OCI-LY7 (cell line): ENCODE results near the gene CD93.

Experiments
- EZH2phosphoT487 ChIP-seq: fragments of 200-600 bp; sonication (generic); IDR thresholded peaks from 2 replicates; pipeline ENCODE4 v1.6.1; 2018; ENCODE audit warnings: low read depth, borderline replicate concordance, mild to moderate bottlenecking, mixed run types, antibody characterized with exemption, low read length, moderate library complexity, mixed read lengths
- TF ChIP-seq, protein P1 (sequence below): fragments of 200-600 bp; sonication (generic); conservative IDR thresholded peaks from 2 replicates; pipeline ENCODE4 v1.5.1; 2014; ENCODE audit warnings: mild to moderate bottlenecking, antibody characterized with exemption, low read length, moderate library complexity, mixed read lengths

GRCh38 chr20:23031346-23031745, 54.8 kb downstream of the CD93 start:
- TF ChIP-seq, protein P1, sequence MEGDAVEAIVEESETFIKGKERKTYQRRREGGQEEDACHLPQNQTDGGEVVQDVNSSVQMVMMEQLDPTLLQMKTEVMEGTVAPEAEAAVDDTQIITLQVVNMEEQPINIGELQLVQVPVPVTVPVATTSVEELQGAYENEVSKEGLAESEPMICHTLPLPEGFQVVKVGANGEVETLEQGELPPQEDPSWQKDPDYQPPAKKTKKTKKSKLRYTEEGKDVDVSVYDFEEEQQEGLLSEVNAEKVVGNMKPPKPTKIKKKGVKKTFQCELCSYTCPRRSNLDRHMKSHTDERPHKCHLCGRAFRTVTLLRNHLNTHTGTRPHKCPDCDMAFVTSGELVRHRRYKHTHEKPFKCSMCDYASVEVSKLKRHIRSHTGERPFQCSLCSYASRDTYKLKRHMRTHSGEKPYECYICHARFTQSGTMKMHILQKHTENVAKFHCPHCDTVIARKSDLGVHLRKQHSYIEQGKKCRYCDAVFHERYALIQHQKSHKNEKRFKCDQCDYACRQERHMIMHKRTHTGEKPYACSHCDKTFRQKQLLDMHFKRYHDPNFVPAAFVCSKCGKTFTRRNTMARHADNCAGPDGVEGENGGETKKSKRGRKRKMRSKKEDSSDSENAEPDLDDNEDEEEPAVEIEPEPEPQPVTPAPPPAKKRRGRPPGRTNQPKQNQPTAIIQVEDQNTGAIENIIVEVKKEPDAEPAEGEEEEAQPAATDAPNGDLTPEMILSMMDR: no peak
- no peak for TF ChIP-seq EZH2phosphoT487
